NCI-H2029 (cell line): Measurements from ENCODE around the gene PPP1R8.
"Not testable (repeated sequence)": the region's sequence is repeated elsewhere in the genome, so short reads cannot be mapped to it uniquely, and the experiment has no call there.

Source experiments
- DNase-seq: peaks from one replicate; lab custom pipeline; 2025; lab: John Stamatoyannopoulos, UW

The PPP1R8 gene

GRCh38 chr1:27832762-27833161, 2.2 kb downstream of the PPP1R8 start:
- DNase-seq = no peak

- no peak for DNase-seq
Observed at GRCh38 chr1:27833470-27833869, 2.9 kb downstream of the PPP1R8 start.

- no peak for DNase-seq
Observed at GRCh38 chr1:27835046-27835445, 4.5 kb downstream of the PPP1R8 start.

GRCh38 chr1:27835501-27835900, 4.9 kb downstream of the PPP1R8 start:
- DNase-seq = no peak

- no peak for DNase-seq
Observed at GRCh38 chr1:27849951-27850350, 19.4 kb downstream of the PPP1R8 start.

GRCh38 chr1:27855085-27855484, 24.5 kb downstream of the PPP1R8 start:
- DNase-seq = no peak

GRCh38 chr1:27856561-27857343, 26.2 kb downstream of the PPP1R8 start:
- DNase-seq = no peak

- DNase-seq = not testable (repeated sequence)
Observed at GRCh38 chr1:27857552-27857951, 27.0 kb downstream of the PPP1R8 start.

GRCh38 chr1:27858072-27858948, 27.7 kb downstream of the PPP1R8 start:
- DNase-seq = peak; percentile 78

GRCh38 chr1:27858949-27859576, 28.5 kb downstream of the PPP1R8 start:
- no peak for DNase-seq

- DNase-seq = no peak
Observed at GRCh38 chr1:27861436-27861835, 30.9 kb downstream of the PPP1R8 start.

- no peak for DNase-seq
Observed at GRCh38 chr1:27862004-27862403, 31.4 kb downstream of the PPP1R8 start.

GRCh38 chr1:27862671-27863537, 32.3 kb downstream of the PPP1R8 start:
- peak; percentile 56 for DNase-seq

GRCh38 chr1:27863538-27863915, 32.9 kb downstream of the PPP1R8 start:
- no peak for DNase-seq

GRCh38 chr1:27864264-27864895, 33.8 kb downstream of the PPP1R8 start:
- DNase-seq = no peak

GRCh38 chr1:27865821-27866220, 35.2 kb downstream of the PPP1R8 start:
- DNase-seq = no peak

- DNase-seq = no peak
Observed at GRCh38 chr1:27868556-27868931, 38.0 kb downstream of the PPP1R8 start.

GRCh38 chr1:27868932-27869718, 38.5 kb downstream of the PPP1R8 start:
- no peak for DNase-seq

- DNase-seq = no peak
Observed at GRCh38 chr1:27869719-27870085, 39.1 kb downstream of the PPP1R8 start.

- not testable (repeated sequence) for DNase-seq
Observed at GRCh38 chr1:27871076-27871475, 40.5 kb downstream of the PPP1R8 start.
